Thoracic aorta (tissue), 2 donors: Measurements from ENCODE around the gene PRKCG. TPM values are rescaled to one million over a fixed set of nuclear protein-coding genes. Genes with fewer than 3 reads are reported as not detected.

ENCODE experiments used
- ATAC-seq: fragments of 150-250 bp; one replicate; pipeline ENCODE4 v1.8.0; 2017; ENCODE audit warnings: low read depth; ENCODE audit not compliant: insufficient number of reproducible peaks, low FRiP score
- DNase-seq: peaks from one replicate; pipeline ENCODE4 v3.0.0-alpha.2; 2020; ENCODE audit warnings: low spot score
- H3K27ac ChIP-seq, 2 donors: fragments of 200-600 bp; sonication (generic); 1 replicate in 1 of 2; 2 replicates in 1 of 2; pipeline ENCODE4 v1.5.1; 2016; ENCODE audit warnings: mild to moderate bottlenecking in 2 of 2, moderate library complexity in 2 of 2
- H3K27me3 ChIP-seq: fragments of 200-600 bp; sonication (generic); replicated peaks from 2 replicates; pipeline ENCODE4 v1.6.0; 2016; ENCODE audit warnings: mild to moderate bottlenecking; ENCODE audit not compliant: insufficient read depth
- H3K36me3 ChIP-seq: fragments of 200-600 bp; sonication (generic); one replicate; pipeline ENCODE4 v1.5.1; 2016
- H3K4me1 ChIP-seq, 2 donors: fragments of 200-600 bp; sonication (generic); 1 replicate in 1 of 2; 2 replicates in 1 of 2; pipeline versions ENCODE4 v1.5.1 to v1.6.0; 2016; ENCODE audit warnings: low read depth in 2 of 2, mild to moderate bottlenecking in 1 of 2; ENCODE audit not compliant: control insufficient read depth in 1 of 2
- H3K4me3 ChIP-seq: fragments of 200-600 bp; sonication (generic); 2 replicates; pipeline ENCODE4 v1.5.1; 2016; ENCODE audit warnings: mild to moderate bottlenecking
- H3K9me3 ChIP-seq: fragments of 200-600 bp; sonication (generic); 2 replicates; pipeline ENCODE4 v1.5.1; 2016
- CTCF ChIP-seq: fragments of 200-600 bp; sonication (generic); IDR thresholded peaks from one replicate; pipeline ENCODE4 v1.5.1; 2019; ENCODE audit warnings: antibody characterized with exemption
- total RNA-seq, 2 donors: library from RNA; depleted of rRNA; stranded (reverse); fragments of >200 nt; gene quantifications; one replicate each; pipeline versions ENCODE4 v1.1.0 to v1.2.3, GENCODE V29; 2016

The PRKCG gene
- total RNA-seq, 2 donors from 2014 or later: not detected

- Histone ChIP-seq H3K9me3 (no peaks in the 10 kb centered on the region), H3K36me3 (no peaks in the 10 kb centered on the region), H3K4me3 (no peak overlapping the region), H3K27ac (no peak overlapping the region), H3K27me3 (no peaks in the 10 kb centered on the region), H3K4me1 (no peaks in the 10 kb centered on the region)
- no peak for DNase-seq
- TF ChIP-seq CTCF: no peak
- no peak for ATAC-seq
Measured at GRCh38 chr19:53942001-53942786, 60.2 kb downstream of the PRKCG start.

DNA sequence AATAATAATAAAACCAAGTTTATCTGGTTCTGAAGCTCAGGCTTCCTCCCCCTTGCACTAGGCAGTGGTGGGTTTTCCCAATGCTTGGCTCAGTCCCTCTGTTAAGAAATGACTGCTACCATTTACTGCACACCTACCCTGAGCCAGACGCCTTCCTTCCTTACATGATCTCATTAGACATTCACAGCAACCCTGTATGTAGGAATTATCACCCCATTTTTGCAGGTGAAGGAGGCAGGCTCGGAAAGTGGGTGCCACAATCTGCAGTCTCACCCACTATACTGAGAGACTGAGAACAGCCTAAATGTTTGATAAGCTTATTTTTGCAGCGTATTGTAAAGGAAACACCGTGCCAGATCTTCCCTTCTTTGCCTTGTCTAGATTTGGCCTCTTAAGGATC lies 62.4 kb downstream of the PRKCG start:
- ATAC-seq (no peak), DNase-seq (no peak)
- Histone ChIP-seq H3K4me3 (no peak overlapping the region), H3K36me3 (no peaks in the 10 kb centered on the region), H3K9me3 (no peaks in the 10 kb centered on the region), H3K27ac (no peak overlapping the region), H3K4me1 (no peaks in the 10 kb centered on the region), H3K27me3 (no peaks in the 10 kb centered on the region)
- TF ChIP-seq CTCF: no peak

GRCh38 chr19:53944933-53945332 lies 62.9 kb downstream of the PRKCG start:
- Histone ChIP-seq H3K4me1 (no peaks in the 10 kb centered on the region), H3K9me3 (no peaks in the 10 kb centered on the region), H3K4me3 (no peak overlapping the region), H3K36me3 (no peaks in the 10 kb centered on the region), H3K27me3 (no peaks in the 10 kb centered on the region), H3K27ac (no peak overlapping the region)
- TF ChIP-seq CTCF: no peak
- ATAC-seq (no peak), DNase-seq (no peak)

- Histone ChIP-seq H3K27me3 (no peaks in the 10 kb centered on the region), H3K4me1 (no peaks in the 10 kb centered on the region), H3K4me3 (no peak overlapping the region), H3K36me3 (no peaks in the 10 kb centered on the region), H3K9me3 (no peaks in the 10 kb centered on the region), H3K27ac (no peak overlapping the region)
- DNase-seq (no peak), ATAC-seq (no peak)
- TF ChIP-seq CTCF: no peak
Measured at GRCh38 chr19:53945441-53945840, 63.4 kb downstream of the PRKCG start.

GRCh38 chr19:53945998-53946397 lies 64.0 kb downstream of the PRKCG start:
- TF ChIP-seq CTCF: no peak
- Histone ChIP-seq H3K9me3 (no peaks in the 10 kb centered on the region), H3K36me3 (no peaks in the 10 kb centered on the region), H3K4me3 (no peak overlapping the region), H3K27me3 (no peaks in the 10 kb centered on the region), H3K27ac (no peak overlapping the region), H3K4me1 (no peaks in the 10 kb centered on the region)
- ATAC-seq: no peak
- DNase-seq: no peak
